GM21367 (cell line): ENCODE data around the gene SUMF1.
A peak's percentile ranks its signal among the peaks of the same experiment; 100 is the strongest.
"Not testable (repeated sequence)": the region's sequence is repeated elsewhere in the genome, so short reads cannot be mapped to it uniquely, and the experiment has no call there.

Source experiments
- ATAC-seq: cut with Tn5 transposase; IDR thresholded peaks from one replicate; pipeline ENCODE4 v1.9.1; 2021; ENCODE audit not compliant: unreplicated experiment

The SUMF1 gene

DNA sequence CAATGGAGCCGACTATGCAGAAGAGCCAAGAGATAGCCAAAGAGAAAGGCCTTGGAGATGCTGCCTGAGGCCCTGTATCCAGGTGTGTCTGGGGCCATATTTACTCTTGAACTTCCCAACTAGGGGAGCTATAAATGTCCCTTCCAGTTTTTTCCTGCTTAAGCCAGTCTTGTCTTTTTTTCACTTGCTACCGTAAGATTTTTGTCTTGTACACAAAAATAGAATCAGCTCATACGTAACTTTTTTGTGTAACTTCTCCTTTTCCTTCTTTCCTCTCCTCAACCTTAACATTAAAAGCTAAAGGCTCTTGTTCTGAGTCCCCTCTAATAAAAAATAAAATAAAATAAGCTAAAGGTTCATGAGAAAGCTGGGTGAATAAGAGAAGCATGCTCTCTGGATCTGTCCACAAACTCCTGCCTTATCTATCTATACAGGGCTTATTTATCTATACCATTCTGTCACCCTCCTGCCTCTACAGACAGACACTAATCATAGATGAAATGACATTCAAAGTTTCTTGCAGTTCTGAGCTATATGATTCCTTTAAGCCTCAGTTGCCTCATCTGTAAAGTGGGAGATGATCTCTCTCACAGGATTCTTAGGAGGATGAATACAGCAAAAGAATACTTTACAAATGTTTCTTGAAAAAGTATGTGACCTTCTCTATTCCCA is 4.6 kb downstream of the SUMF1 start:
- ATAC-seq = no peak

DNA sequence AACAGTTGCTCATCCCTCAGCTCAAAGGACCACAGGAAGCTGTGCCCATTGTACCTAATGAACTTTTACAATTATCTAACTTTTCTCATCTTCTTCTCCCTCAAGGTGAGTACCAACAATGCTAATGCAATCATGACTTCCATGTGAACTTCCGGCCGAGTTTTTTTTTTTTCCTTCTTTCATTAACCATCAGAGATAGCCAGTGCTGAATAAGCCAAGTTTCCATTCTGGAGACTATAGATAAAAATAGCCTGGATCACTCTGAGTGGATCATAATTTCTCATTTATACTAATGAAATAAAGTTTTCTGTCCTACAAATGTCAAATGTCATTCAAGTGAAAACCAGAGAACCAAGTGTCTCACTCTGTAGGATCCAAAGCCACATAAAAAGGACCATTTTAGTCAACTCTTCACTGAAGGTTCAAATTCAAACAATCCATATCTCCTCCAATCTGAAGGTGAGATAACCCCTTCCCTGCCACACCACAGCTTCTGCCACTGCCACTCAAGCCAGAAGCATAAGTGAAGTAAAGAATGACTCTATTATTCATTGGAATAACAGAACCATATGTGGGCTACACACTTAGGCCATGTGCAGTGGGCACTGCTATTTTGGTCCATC is 5.5 kb downstream of the SUMF1 start:
- ATAC-seq = no peak

GRCh38 chr3:4460334-4460733 is 6.7 kb downstream of the SUMF1 start:
- no peak for ATAC-seq

- no peak for ATAC-seq
Measured at GRCh38 chr3:4458961-4459360, 8.1 kb downstream of the SUMF1 start.

- not testable (repeated sequence) for ATAC-seq
Measured at GRCh38 chr3:4456780-4457179, 10.3 kb downstream of the SUMF1 start.

GRCh38 chr3:4454142-4454541 is 12.9 kb downstream of the SUMF1 start:
- no peak for ATAC-seq

DNA sequence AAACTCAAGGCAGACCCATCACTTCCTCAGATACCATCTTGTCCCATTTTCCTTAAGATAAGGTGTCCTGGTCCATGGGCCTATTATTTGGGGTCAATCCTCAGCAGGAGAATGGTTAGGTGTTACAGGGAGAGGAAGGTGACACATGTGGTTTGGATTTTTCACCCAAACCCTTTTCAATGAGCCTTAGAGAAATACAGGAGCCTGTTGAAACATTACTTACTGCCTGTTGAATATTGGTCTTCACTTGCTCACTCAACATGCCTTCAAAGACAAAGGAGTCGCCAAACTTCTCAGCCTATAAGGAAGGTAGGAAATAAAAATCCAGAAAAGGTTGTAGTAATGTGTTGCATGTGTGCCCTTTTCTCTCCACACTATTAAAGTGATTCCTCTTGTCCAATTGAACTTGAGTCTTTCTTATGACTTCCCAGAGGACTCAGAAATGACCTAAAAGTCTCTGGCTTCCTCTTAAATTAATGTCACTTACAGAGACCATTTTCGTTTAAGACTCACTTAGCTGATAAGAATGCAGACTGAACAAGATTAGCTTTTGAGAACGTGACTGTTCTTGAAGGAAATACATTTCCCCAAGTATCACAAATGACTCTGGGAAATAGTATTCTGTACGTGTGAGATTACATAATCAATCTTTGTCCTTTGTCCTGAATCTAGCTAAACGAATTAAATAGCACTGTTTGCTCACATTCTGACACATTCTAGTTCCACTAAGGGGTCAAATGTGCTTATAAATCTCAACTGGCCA is 17.8 kb downstream of the SUMF1 start:
- ATAC-seq = no peak

GRCh38 chr3:4448187-4448586 is 18.9 kb downstream of the SUMF1 start:
- ATAC-seq = no peak

DNA sequence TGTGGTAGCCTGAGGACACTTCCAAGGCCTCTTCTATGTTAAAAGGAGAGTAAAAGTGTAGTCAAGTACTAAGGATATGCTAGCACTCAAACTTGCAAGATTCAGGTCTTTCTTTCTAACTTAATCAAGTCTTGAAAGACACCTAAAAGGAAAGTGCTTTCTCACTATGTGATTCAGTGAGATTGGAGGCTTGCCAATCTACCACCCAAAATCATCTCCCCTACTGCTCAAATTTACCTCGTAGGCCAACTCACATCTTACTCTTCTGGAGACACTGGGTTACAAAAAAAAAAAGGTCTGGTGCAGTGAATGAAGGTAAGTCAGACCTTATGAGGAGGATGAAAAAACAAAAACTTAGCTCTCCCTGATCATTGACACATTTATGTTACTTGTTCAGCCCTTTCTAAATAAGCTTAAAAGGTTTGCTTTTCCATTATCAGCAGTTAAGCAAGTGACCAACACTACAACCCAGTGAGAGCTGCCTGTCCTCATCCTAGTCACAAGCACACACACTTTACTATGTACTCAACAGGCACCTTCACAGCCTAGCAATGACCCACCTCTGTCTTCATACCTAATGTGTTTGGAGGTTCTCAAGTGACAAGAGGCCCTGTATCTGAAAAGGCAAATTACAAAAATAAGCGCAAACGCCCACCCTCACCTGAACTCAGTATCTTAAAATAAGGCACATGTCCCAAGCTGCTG is 19.6 kb downstream of the SUMF1 start:
- no peak for ATAC-seq

DNA sequence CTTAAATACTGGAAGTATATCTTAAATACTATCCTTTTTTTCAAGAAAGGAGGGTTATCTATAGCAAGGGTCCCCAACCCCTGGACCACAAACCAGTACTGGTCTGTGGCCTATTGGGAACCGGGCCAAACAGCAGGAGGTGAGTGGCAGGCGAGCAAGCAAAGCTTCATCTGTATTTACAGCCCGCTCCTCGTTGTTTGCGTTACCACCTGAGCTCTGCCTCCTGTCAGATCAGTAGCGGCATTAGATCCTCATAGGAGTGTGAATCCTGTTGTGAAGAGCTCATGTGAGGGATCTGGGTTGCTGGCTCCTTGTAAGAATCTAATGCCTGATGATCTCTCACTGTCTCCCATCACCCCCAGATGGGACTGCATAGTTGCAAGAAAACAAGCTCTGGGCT is 26.1 kb downstream of the SUMF1 start:
- ATAC-seq = no peak

DNA sequence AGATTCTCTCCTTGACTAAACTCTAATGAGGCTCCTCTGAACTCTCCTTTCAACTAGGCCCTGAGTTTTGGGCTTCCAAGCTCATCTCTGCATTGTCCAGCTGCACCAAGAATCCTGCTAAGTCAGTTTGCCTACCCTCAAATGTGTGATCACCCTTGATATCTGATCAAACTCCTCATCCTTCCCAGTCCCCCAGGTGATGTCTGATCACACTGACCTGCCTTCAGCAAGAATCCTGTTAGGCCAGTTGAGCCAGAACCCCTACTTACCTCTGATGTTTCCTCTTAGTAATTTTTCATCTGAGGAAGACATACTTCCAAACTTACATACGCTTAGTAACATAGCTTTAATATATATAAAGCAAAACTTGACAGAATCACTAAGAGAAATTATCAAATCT is 28.8 kb downstream of the SUMF1 start:
- ATAC-seq = no peak

DNA sequence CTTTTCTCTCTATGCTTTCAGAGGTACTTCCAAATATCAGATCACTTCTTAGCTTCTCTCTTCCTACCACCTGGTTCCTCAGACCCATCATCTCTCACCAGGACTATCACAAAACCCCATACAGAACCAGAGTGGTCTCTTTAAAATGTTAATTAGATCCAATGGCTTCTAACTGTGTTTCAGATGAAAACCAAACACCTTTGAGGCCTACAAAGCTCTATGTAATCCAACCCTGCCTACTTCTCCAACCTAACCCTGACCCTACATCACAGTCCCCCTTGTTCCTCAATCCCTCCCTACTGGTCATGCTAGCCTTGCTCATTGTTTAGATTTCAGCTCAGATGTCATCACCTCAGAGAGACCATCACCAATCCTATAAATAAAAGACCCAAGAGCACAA is 34.8 kb downstream of the SUMF1 start:
- no peak for ATAC-seq

- no peak for ATAC-seq
Measured at GRCh38 chr3:4429648-4430350, 37.3 kb downstream of the SUMF1 start.

DNA sequence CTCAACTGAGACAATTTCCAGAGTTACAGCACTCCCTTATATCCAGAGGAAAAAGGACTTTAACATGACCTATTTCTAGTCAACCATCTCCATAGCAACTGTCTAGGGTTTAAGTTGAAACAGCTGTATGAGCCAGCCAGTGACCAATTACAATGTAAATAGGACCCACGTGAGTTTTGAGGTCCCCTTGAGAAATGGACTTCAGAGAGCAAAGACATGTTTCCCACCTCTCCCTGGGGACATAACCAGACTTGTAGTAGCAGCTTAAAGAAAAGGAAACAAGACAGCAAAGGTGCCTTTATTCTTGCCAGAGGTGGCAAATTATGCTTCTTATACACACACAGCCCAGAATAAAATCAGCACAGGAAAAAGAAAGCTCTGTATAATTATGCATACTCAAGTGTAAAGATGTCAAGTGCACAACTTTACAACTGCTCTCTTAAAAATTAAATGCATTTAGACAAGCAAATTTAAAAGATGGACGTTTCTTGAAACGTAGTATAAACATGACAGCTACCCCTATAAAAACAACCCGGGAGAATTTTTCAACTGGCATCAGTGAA is 40.2 kb downstream of the SUMF1 start:
- ATAC-seq = peak; percentile 80

DNA sequence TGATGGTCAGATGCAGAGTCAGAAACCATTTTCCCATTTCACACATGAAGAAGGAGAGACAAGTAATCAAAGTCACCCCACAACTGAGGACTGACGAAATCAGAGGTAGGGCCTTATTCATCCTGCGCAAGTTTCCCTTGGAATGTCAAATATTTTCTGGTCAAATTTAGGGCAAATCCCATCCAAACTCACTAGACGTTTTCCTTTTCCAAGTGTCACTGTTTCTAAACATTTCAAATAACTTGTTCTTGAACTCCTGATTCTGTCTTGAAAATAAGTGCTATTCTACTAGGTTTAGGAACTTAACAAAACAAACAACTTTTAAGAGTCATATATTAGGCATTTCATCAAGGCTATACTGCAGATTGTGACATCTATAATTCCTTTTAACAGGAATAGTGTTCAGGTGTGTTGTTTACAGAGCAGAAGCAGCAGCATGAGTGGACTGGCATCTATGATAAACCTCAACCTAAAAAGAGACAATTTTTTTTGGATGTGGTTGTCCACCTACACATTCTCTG is 40.7 kb downstream of the SUMF1 start:
- ATAC-seq = no peak

- ATAC-seq = no peak
Measured at GRCh38 chr3:4425707-4426106, 41.4 kb downstream of the SUMF1 start.

GRCh38 chr3:4425055-4425454 is 42.0 kb downstream of the SUMF1 start:
- ATAC-seq = no peak

DNA sequence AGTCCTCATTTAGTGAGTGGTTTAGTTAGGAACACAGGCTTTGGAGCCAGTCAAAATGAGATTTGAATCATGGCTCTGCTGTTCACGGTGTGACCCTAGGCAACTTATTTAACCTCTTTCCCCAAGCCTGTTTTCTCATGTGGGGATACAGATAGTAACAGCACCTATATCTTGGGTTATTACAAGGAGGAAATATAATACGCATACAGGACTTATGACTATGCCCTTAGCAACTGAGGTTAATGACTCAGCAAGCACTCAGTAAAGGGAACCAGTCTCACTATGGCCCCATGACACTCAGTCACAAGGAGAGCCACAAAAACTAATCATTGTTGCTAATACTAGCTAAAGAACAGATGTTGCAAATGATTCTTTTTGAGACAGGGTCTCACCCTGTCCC is 45.9 kb downstream of the SUMF1 start:
- ATAC-seq = no peak

DNA sequence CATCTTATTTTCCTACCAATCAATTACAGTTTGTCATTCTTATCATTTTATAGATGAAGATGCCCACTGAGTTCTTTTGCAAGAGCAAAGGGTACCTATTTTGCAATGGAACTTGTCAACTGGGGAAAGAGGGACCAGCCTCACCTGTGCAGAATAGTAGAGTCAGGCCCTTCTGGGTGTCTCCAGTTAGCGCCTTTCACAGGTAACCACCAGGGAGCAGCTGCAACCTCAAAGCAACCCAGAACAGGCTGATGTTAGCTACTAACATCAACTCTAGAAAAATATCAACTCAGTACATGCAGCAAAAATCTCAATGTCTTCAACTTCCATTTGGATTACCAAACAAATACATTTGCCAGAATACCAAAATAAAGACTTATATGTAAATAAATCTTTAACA is 47.1 kb downstream of the SUMF1 start:
- ATAC-seq = no peak

GRCh38 chr3:4419386-4419785 is 47.7 kb downstream of the SUMF1 start:
- no peak for ATAC-seq

DNA sequence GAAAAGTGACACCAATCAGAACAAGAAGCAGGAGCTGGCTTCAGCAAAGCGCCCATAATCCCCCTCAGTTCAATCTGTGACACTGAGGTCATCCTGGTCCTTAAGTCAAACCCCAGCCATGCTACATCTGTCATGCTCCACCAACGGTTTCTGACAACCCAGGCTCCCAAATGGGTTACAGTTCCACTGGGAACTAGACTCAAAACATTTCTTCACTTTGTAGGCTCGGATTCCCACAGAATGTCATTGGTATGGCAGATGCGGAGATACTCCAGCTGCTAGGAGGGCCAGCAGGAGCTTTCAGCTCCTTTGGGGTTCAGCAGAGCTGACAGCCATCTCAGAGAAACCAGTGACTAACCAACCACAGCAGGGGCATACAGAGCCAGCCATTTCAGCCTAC is 48.9 kb downstream of the SUMF1 start:
- no peak for ATAC-seq
